GM12865 (cell line): ENCODE data around the gene TOR1AIP2.

Experiments
- DNase-seq: peaks from one replicate; pipeline ENCODE4 v3.0.0; 2010; ENCODE audit warnings: low read depth
- H3K4me3 ChIP-seq: 2 replicates; pipeline ENCODE4 v1.5.1; 2011; ENCODE audit warnings: mild to moderate bottlenecking, low read depth, low read length, control low read depth
- CTCF ChIP-seq: IDR thresholded peaks from 2 replicates; pipeline ENCODE4 v1.5.1; 2011; ENCODE audit warnings: low read length, control low read depth, low read depth, inconsistent platforms; ENCODE audit not compliant: insufficient read depth; ENCODE audit errors: missing control alignments

The TOR1AIP2 gene

GRCh38 chr1:179921981-179922872 lies 44.6 kb upstream of the TOR1AIP2 start:
- DNase-seq = no peak
- no peak for TF ChIP-seq CTCF
- H3K4me3 ChIP-seq = no peak overlapping the region

- DNase-seq = no peak
- no peak for TF ChIP-seq CTCF
- no peak overlapping the region for H3K4me3 ChIP-seq
These were observed 43.9 kb upstream of the TOR1AIP2 start for GRCh38 chr1:179921472-179921871.

- no peak overlapping the region for H3K4me3 ChIP-seq
- DNase-seq = no peak
- no peak for TF ChIP-seq CTCF
These were observed 40.2 kb upstream of the TOR1AIP2 start for GRCh38 chr1:179917601-179918429.

GRCh38 chr1:179911812-179912211 lies 34.2 kb upstream of the TOR1AIP2 start:
- no peak for TF ChIP-seq CTCF
- no peak for DNase-seq
- H3K4me3 ChIP-seq = no peak overlapping the region

- H3K4me3 ChIP-seq = no peak overlapping the region
- no peak for TF ChIP-seq CTCF
- DNase-seq = no peak
These were observed 33.3 kb upstream of the TOR1AIP2 start for GRCh38 chr1:179910934-179911333.

GRCh38 chr1:179889589-179889988 lies 12.0 kb upstream of the TOR1AIP2 start:
- no peak for TF ChIP-seq CTCF
- H3K4me3 ChIP-seq = no peak overlapping the region

GRCh38 chr1:179888071-179888470 lies 10.5 kb upstream of the TOR1AIP2 start:
- no peak for DNase-seq
- TF ChIP-seq CTCF = no peak
- H3K4me3 ChIP-seq = no peak overlapping the region

More at GRCh38 chr1:179889589-179889988, 12.0 kb upstream of the TOR1AIP2 start:
- DNase-seq = no peak
